GM12878 (cell line): ENCODE results near the gene RPS10.
A peak's percentile ranks its signal among the peaks of the same experiment; 100 is the strongest.

Source experiments
- BRCA1 ChIP-seq: IDR thresholded peaks from 2 replicates; pipeline ENCODE4 v1.6.1; 2011; ENCODE audit warnings: low read depth, low read length, improper control_type of control experiment
- CHD2 ChIP-seq: IDR thresholded peaks from 2 replicates; pipeline ENCODE4 v1.6.1; 2011; ENCODE audit warnings: low read depth, low read length, improper control_type of control experiment, borderline replicate concordance
- CTCF ChIP-seq, 3 experiments: IDR thresholded peaks in 2 of 3; conservative IDR thresholded peaks in 1 of 3; 2 replicates each; pipeline ENCODE4 v1.5.1; 2011; ENCODE audit warnings: low read depth in 3 of 3, low read length in 3 of 3, mild to moderate bottlenecking in 3 of 3, control low read depth in 2 of 3, moderate library complexity in 2 of 3, inconsistent platforms in 1 of 3, mixed read lengths in 1 of 3; ENCODE audit not compliant: control insufficient read depth in 2 of 3, insufficient read depth in 1 of 3; ENCODE audit errors: extremely low read depth in 1 of 3
- DPF2 ChIP-seq: fragments of 450-650 bp; IDR thresholded peaks from 2 replicates; pipeline ENCODE4 v1.6.1; 2017; ENCODE audit warnings: mild to moderate bottlenecking
- NFYB ChIP-seq: IDR thresholded peaks from 2 replicates; pipeline ENCODE4 v1.6.1; 2011; ENCODE audit warnings: low read depth, mild to moderate bottlenecking, low read length, improper control_type of control experiment, moderate library complexity; ENCODE audit not compliant: insufficient read depth
- PAX5 ChIP-seq: IDR thresholded peaks from 2 replicates; pipeline ENCODE4 v1.6.1; 2011; ENCODE audit warnings: low read depth, low read length, borderline replicate concordance
- PML ChIP-seq: IDR thresholded peaks from 2 replicates; pipeline ENCODE4 v1.6.1; 2012; ENCODE audit warnings: low read length, inconsistent platforms
- POLR2AphosphoS5 ChIP-seq: IDR thresholded peaks from 2 replicates; pipeline ENCODE4 v1.6.1; 2011; ENCODE audit warnings: mild to moderate bottlenecking, low read length, inconsistent platforms
- REST ChIP-seq: IDR thresholded peaks from 2 replicates; pipeline ENCODE4 v1.6.1; 2012; ENCODE audit warnings: mild to moderate bottlenecking, low read depth, low read length
- RUNX3 ChIP-seq: IDR thresholded peaks from 2 replicates; pipeline ENCODE4 v1.6.1; 2012; ENCODE audit warnings: low read length, inconsistent platforms
- SKIL ChIP-seq: fragments of 450-650 bp; IDR thresholded peaks from 2 replicates; pipeline ENCODE4 v1.6.1; 2017; ENCODE audit warnings: mild to moderate bottlenecking, low read depth, inconsistent platforms; ENCODE audit not compliant: poor library complexity, severe bottlenecking
- SMC3 ChIP-seq: IDR thresholded peaks from 2 replicates; pipeline ENCODE4 v1.6.1; 2011; ENCODE audit warnings: low read length, improper control_type of control experiment, borderline replicate concordance

- TF ChIP-seq SKIL (no peak), REST (no peak), CHD2 (no peak), BRCA1 (no peak), CTCF (IDR thresholded peaks at IDR 0.05 in 2 of 3, conservative IDR thresholded peaks at IDR 0.05 in 1 of 3; ENCODE audit: control insufficient read depth in 2 of 3, extremely low read depth in 1 of 3, insufficient read depth in 1 of 3, low read depth in 3 of 3, low read length in 3 of 3) (no peak), NFYB (no peak), PAX5 (0 out of 2 replicates have a peak, but pooled peaks have one; percentile 13), PML (no peak), DPF2 (no peak), RUNX3 (peak; percentile 56), SMC3 (no peak), POLR2AphosphoS5 (peak; percentile 49)
Observed at GRCh38 chr6:34391786-34392496, 33.9 kb downstream of the RPS10 start.
